Activated T-cell treated with anti-CD3 and anti-CD28 coated beads, Interleukin-2, amount 50 U/mL, for 24 hours (primary cell): ENCODE data around the gene COMP.

ENCODE experiments used
- DNase-seq: peaks from one replicate; pipeline ENCODE4 v3.0.0-alpha.2; 2020
- H3K27ac Mint-ChIP-seq: 2 replicates; pipeline ENCODE4 v1.8.0; 2020; ENCODE audit warnings: mild to moderate bottlenecking, mixed read lengths
- H3K27me3 Mint-ChIP-seq: 2 replicates; pipeline ENCODE4 v1.8.0; 2020; ENCODE audit warnings: mixed read lengths
- H3K36me3 Mint-ChIP-seq: 2 replicates; pipeline ENCODE4 v1.8.0; 2020; ENCODE audit warnings: low read depth, mixed read lengths
- H3K4me1 Mint-ChIP-seq: 2 replicates; pipeline ENCODE4 v1.8.0; 2020; ENCODE audit warnings: low read depth, mixed read lengths
- H3K4me3 Mint-ChIP-seq: 2 replicates; pipeline ENCODE4 v1.8.0; 2020; ENCODE audit warnings: mild to moderate bottlenecking, moderate library complexity, mixed read lengths
- H3K9me3 Mint-ChIP-seq: 2 replicates; pipeline ENCODE4 v1.8.0; 2020; ENCODE audit warnings: mixed read lengths

COMP gene

DNA sequence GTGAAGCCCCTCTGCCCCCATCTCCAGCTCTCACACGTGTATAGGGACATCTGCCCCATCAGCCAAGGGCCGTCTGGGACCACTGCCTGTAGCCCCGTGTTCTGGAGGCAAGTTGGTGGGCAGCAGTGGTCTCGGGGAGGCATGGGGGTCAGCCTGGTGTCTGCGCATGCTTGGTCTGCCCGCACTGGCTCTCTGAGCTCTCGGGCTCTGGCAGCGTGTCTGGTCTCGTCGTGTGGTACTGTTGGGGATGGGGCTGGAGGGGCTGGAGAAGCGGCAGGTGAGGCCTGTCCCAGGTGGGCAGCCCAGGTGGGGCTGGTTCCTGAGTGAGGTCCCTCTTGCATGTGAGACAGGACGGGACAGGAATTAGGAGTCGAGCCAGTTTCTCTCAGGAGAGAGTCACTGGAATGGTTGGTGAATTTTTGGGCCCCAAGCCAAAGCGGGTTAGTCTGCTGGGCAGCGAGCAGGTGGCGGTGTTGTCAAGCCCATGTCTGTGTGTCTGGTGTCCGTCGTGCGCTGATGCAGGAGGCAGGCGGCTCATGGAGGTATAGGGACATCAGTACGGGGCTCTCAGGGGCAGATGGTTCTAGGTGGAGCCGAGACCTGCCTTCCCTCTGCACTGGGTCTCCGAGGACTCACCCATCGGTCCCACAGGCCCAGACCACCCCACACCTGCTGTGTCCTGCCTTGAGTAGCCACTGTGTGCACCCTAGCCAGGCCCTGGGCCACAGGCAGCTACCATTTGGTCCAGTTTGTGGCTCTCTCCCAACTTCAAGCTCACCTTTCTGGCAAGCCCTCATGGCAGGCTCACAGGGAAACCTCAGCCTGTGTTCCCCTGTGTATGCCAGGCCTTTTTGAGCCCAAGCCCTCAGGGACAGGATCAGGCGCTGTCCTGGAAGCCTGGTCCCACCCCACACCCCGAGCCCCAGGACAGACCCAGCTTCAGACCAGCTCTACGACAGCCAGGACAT lies 18.2 kb downstream of the COMP start:
- no peaks in the 10 kb centered on the region for H3K36me3 Mint-ChIP-seq
- H3K27me3 Mint-ChIP-seq: no peaks in the 10 kb centered on the region
- H3K9me3 Mint-ChIP-seq: no peaks in the 10 kb centered on the region
- H3K27ac Mint-ChIP-seq: no peak overlapping the region
- DNase-seq: no peak
- H3K4me3 Mint-ChIP-seq: no peak overlapping the region
- peaks cover 1% of the 10 kb centered on the region for H3K4me1 Mint-ChIP-seq

- Mint-ChIP-seq H3K9me3 (no peaks in the 10 kb centered on the region), H3K36me3 (peaks cover 4% of the 10 kb centered on the region), H3K4me3 (no peak overlapping the region), H3K4me1 (no peaks in the 10 kb centered on the region), H3K27me3 (no peaks in the 10 kb centered on the region), H3K27ac (no peak overlapping the region)
- no peak for DNase-seq
Observed at GRCh38 chr19:18771328-18772242, 19.5 kb downstream of the COMP start.

GRCh38 chr19:18770663-18771327 lies 20.3 kb downstream of the COMP start:
- no peaks in the 10 kb centered on the region for H3K4me1 Mint-ChIP-seq
- H3K4me3 Mint-ChIP-seq: no peak overlapping the region
- no peaks in the 10 kb centered on the region for H3K27me3 Mint-ChIP-seq
- H3K9me3 Mint-ChIP-seq: no peaks in the 10 kb centered on the region
- peaks cover 4% of the 10 kb centered on the region for H3K36me3 Mint-ChIP-seq
- no peak for DNase-seq
- H3K27ac Mint-ChIP-seq: no peak overlapping the region

DNA sequence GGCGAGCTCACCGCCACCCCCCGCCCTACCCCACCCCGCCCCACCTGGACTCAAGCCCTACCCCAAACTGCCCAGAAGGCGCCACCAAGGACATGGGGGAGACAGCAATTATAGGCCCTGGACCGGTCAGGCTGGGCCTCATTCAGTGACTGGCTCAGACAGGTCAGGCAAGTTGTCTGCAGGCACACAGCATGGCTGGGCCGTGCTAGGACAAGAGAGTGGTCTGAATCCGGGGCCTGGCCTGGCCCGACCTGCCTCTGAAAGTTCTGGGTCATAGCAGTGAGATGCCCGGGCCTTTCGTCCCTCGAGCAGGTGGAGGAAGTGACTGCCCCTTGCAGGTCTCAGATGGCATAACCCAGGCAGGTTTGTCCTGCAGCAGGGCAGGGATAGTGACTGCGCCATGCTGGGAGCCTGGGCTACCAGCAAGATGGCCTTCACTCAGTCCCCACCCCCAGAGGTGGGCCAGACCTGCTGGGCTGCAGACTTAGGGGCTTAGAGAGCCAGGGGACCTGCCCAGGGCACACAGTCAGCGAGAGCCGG lies 21.0 kb downstream of the COMP start:
- Mint-ChIP-seq H3K27ac (no peak overlapping the region), H3K27me3 (no peaks in the 10 kb centered on the region), H3K4me3 (no peak overlapping the region)

DNA sequence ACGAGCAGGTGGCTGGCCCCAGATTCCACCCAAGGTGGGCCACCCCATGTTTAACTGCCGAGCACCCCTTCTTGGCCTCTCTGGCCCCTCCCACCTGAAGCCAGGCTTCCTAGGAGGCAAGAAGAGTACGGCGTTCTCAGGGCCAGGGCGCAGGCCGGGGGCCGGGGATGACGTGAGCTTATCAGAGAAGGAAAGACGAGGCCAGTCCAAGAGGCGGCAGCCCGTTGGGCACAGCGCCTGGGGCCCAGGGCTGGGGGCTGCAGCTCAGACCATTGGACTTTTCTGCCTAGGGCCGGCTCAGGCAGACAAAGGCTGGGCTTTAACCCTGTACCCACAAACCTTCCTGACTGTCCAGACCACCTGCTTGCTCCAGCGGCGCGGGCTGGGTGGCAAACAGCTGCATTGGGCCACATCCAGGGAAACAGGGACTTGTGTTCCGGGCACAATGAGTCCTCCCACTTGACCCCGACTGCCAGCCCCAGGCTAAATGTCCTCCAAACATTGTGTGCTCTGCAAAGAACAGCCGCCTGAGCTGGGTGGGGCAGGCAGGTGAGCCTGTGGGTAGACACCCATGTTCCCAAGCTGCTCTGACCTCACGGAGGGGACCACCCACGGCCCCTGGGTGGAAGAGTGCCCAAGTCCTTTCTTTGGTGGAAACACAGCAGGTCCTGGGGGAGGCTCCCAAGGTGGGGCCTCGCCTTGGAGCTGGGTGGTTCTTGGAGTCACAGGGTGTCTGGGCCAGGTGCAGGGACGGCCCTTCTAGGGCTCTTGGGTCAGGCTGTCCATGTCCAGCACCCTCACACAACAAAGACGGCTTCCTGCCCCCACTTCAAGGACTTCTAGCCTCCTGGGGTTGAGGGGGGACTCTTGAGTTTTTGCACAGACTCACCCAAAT lies 21.9 kb downstream of the COMP start:
- no peak overlapping the region for H3K27ac Mint-ChIP-seq
- H3K9me3 Mint-ChIP-seq: no peaks in the 10 kb centered on the region
- H3K4me3 Mint-ChIP-seq: no peak overlapping the region

More for the DNA sequence above, 21.0 kb downstream of the COMP start:
- Mint-ChIP-seq H3K36me3 (peaks cover 4% of the 10 kb centered on the region), H3K9me3 (no peaks in the 10 kb centered on the region), H3K4me1 (no peaks in the 10 kb centered on the region)
- no peak for DNase-seq

GRCh38 chr19:18768046-18768771 lies 22.9 kb downstream of the COMP start:
- Mint-ChIP-seq H3K9me3 (no peaks in the 10 kb centered on the region), H3K27me3 (no peaks in the 10 kb centered on the region), H3K36me3 (peaks cover 4% of the 10 kb centered on the region), H3K27ac (no peak overlapping the region), H3K4me3 (no peak overlapping the region), H3K4me1 (no peaks in the 10 kb centered on the region)
- DNase-seq: no peak

More for the DNA sequence above, 21.9 kb downstream of the COMP start:
- H3K4me1 Mint-ChIP-seq: no peaks in the 10 kb centered on the region
- H3K27me3 Mint-ChIP-seq: no peaks in the 10 kb centered on the region
- H3K36me3 Mint-ChIP-seq: peaks cover 4% of the 10 kb centered on the region
- no peak for DNase-seq

GRCh38 chr19:18765224-18765623 lies 25.9 kb downstream of the COMP start:
- H3K9me3 Mint-ChIP-seq: no peaks in the 10 kb centered on the region
- H3K27ac Mint-ChIP-seq: no peak overlapping the region
- no peaks in the 10 kb centered on the region for H3K4me1 Mint-ChIP-seq
- H3K4me3 Mint-ChIP-seq: no peak overlapping the region
- peaks cover 4% of the 10 kb centered on the region for H3K36me3 Mint-ChIP-seq
- H3K27me3 Mint-ChIP-seq: no peaks in the 10 kb centered on the region
- DNase-seq: no peak

DNA sequence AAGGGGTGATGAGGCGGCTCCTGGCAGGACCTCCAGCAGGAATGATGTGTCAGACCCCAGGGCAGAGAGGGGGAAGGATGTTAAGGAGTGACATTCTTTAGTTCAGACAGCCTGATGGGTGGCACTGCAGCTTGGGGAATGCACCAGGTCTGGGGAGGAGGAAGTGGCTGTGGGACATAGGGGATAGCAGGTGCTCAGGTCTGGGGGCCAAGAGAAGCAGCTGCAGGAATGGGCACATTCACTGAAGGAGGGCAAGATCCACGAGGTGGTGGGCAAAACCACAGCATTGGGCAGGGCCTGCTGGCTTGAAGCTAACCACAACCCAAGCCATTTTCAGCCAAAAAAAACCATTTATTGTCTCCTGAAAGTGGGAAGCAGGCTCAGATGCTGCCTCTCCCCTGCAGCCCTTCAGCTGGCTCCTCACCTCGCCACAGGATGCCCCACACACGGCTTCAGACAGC lies 26.5 kb downstream of the COMP start:
- Mint-ChIP-seq H3K4me3 (no peak overlapping the region), H3K27ac (no peak overlapping the region), H3K27me3 (no peaks in the 10 kb centered on the region)

GRCh38 chr19:18763674-18764590 lies 27.2 kb downstream of the COMP start:
- Mint-ChIP-seq H3K27me3 (no peaks in the 10 kb centered on the region), H3K4me1 (no peaks in the 10 kb centered on the region), H3K36me3 (peaks cover 4% of the 10 kb centered on the region), H3K4me3 (no peak overlapping the region), H3K9me3 (no peaks in the 10 kb centered on the region), H3K27ac (no peak overlapping the region)
- no peak for DNase-seq

More for the DNA sequence above, 26.5 kb downstream of the COMP start:
- DNase-seq: no peak
- H3K36me3 Mint-ChIP-seq: peaks cover 4% of the 10 kb centered on the region
- no peaks in the 10 kb centered on the region for H3K9me3 Mint-ChIP-seq
- H3K4me1 Mint-ChIP-seq: no peaks in the 10 kb centered on the region

DNA sequence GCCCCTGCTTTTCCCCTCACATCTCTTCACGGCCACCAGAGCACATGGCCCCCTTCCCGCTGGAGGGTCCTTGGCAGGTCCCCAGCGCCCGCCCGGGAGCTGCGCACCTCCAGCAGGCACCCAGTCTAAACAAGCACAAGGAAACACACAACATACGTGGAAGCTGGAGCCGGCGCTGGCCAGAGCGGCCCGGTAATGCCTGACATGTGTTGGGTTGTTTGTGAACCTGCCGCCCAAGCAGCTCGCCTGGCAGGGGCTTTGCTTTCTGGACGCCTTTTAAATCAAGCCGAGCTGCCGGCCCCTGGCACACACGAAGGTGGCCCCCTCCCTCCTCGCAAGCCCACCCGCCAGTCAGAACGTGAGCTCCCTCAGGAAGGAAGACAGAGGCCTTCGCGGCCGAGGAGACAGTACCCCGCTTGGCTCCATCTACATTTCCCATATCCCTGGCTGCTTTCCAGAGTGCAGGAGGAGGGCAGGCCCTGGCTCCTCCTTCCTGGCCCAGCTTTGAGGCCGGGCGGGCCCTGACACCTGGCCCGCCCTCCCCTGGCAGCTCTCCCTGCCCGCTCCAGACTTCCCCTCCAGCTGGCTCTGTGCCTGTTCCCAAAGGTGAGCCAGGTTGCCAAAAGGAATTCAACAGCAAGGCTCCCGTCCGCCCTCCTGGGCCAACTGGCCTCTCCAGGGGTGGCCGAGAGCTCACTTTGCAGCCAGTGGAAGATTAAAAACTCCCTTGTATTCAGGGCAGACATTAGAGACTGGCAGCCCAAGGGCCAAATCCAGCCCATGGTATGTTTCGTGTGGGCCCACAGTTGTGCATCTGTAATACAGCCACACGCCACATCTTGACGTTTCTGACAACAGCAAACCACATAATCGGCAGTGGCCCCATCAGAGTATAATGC lies 28.7 kb downstream of the COMP start:
- H3K27me3 Mint-ChIP-seq: no peaks in the 10 kb centered on the region
- DNase-seq: no peak
- no peak overlapping the region for H3K27ac Mint-ChIP-seq
- H3K4me1 Mint-ChIP-seq: no peaks in the 10 kb centered on the region
- H3K4me3 Mint-ChIP-seq: no peak overlapping the region
- H3K9me3 Mint-ChIP-seq: no peaks in the 10 kb centered on the region
- peaks cover 3% of the 10 kb centered on the region for H3K36me3 Mint-ChIP-seq

GRCh38 chr19:18761531-18762110 lies 29.5 kb downstream of the COMP start:
- H3K27ac Mint-ChIP-seq: no peak overlapping the region
- H3K36me3 Mint-ChIP-seq: no peaks in the 10 kb centered on the region
- no peaks in the 10 kb centered on the region for H3K4me1 Mint-ChIP-seq
- no peak overlapping the region for H3K4me3 Mint-ChIP-seq
- DNase-seq: no peak
- no peaks in the 10 kb centered on the region for H3K27me3 Mint-ChIP-seq
- no peaks in the 10 kb centered on the region for H3K9me3 Mint-ChIP-seq
